K562 (cell line): ENCODE results near the gene OTOGL. TPM values are rescaled to one million over a fixed set of nuclear protein-coding genes. Genes with fewer than 3 reads are reported as not detected.

Experiments
- ARNT ChIP-seq, 2 experiments: fragments of 450-650 bp; IDR thresholded peaks; 2 replicates each; pipeline ENCODE4 v1.6.1; 2016; ENCODE audit warnings: mild to moderate bottlenecking in 1 of 2
- ATF3 ChIP-seq, 2 experiments: fragments of 450-650 bp in 1 of 2; sonication (generic) in 1 of 2; formaldehyde crosslinking in 1 of 2; IDR thresholded peaks in 1 of 2; conservative IDR thresholded peaks in 1 of 2; 2 replicates each; pipeline versions ENCODE4 v1.6.1 to v1.8.1; 2016 to 2023; ENCODE audit warnings: mild to moderate bottlenecking in 2 of 2, moderate library complexity in 2 of 2, inconsistent platforms in 1 of 2, missing genetic modification reagents in 1 of 2
- CBFB ChIP-seq: sonication (generic); formaldehyde crosslinking; IDR thresholded peaks from 2 replicates; pipeline ENCODE4 v1.4.0; 2020; ENCODE audit warnings: mild to moderate bottlenecking, missing genetic modification reagents
- CBX8 ChIP-seq: fragments of 200-600 bp; sonication (generic); IDR thresholded peaks from 2 replicates; pipeline ENCODE4 v1.6.1; 2012; ENCODE audit warnings: borderline replicate concordance, mixed run types, low read depth, mild to moderate bottlenecking, moderate library complexity, mixed read lengths, low read length, control low read depth, inconsistent platforms; ENCODE audit not compliant: poor library complexity, severe bottlenecking; ENCODE audit errors: extremely low read depth
- CREBBP ChIP-seq: IDR thresholded peaks from one replicate; pipeline ENCODE4 v1.6.1; 2012; ENCODE audit warnings: low read depth, mild to moderate bottlenecking, control low read depth, inconsistent platforms, low read length
- DLX4 ChIP-seq: fragments of 250-450 bp; sonication (Bioruptor Pico); IDR thresholded peaks from 2 replicates; pipeline ENCODE4 v1.6.1; 2021; ENCODE audit warnings: mild to moderate bottlenecking
- ERF ChIP-seq: fragments of 450-650 bp; formaldehyde crosslinking; IDR thresholded peaks from 2 replicates; pipeline ENCODE4 v1.4.0; 2020; ENCODE audit warnings: mild to moderate bottlenecking, mixed read lengths
- ETS2 ChIP-seq: IDR thresholded peaks from 2 replicates; pipeline ENCODE4 v1.6.1; 2016; ENCODE audit warnings: borderline replicate concordance, missing genetic modification characterization, mild to moderate bottlenecking, moderate library complexity, missing compliant biosample characterization; ENCODE audit not compliant: poor library complexity, severe bottlenecking
- FOXJ2 ChIP-seq: fragments of 200-800 bp; sonication (Bioruptor generic); IDR thresholded peaks from 2 replicates; pipeline ENCODE4 v1.6.1; 2016; ENCODE audit warnings: missing genetic modification characterization, missing compliant biosample characterization
- FUS ChIP-seq: fragments of 200-400 bp; formaldehyde crosslinking; optimal IDR thresholded peaks from 2 replicates; pipeline ENCODE3; 2017; ENCODE audit warnings: low read depth, low read length
- HNRNPLL ChIP-seq: fragments of 200-400 bp; formaldehyde crosslinking; IDR thresholded peaks from 2 replicates; pipeline ENCODE4 v1.6.1; 2017; ENCODE audit warnings: low read length, low read depth, mild to moderate bottlenecking; ENCODE audit not compliant: poor library complexity, severe bottlenecking
- JUND ChIP-seq, 2 experiments: IDR thresholded peaks; 2 replicates in 1 of 2; 3 replicates in 1 of 2; pipeline ENCODE4 v1.6.1; 2011; ENCODE audit warnings: borderline replicate concordance in 2 of 2, low read depth in 2 of 2, low read length in 2 of 2, improper control_type of control experiment in 1 of 2, missing biosample characterization in 1 of 2, missing genetic modification characterization in 1 of 2, missing genetic modification reagents in 1 of 2
- MAFK ChIP-seq: IDR thresholded peaks from 2 replicates; pipeline ENCODE4 v1.6.1; 2011; ENCODE audit warnings: low read length, improper control_type of control experiment
- MNT ChIP-seq, 2 experiments: fragments of 450-650 bp; conservative IDR thresholded peaks; 2 replicates each; pipeline ENCODE4 v1.6.1; 2017; ENCODE audit warnings: mild to moderate bottlenecking in 2 of 2, moderate library complexity in 2 of 2
- PCBP1 ChIP-seq: fragments of 200-400 bp; formaldehyde crosslinking; IDR thresholded peaks from 2 replicates; pipeline ENCODE4 v1.6.1; 2018; ENCODE audit warnings: mild to moderate bottlenecking, low read depth, low read length; ENCODE audit not compliant: poor library complexity, severe bottlenecking
- RUNX1 ChIP-seq: sonication (generic); IDR thresholded peaks from 2 replicates; pipeline ENCODE4 v1.6.1; 2016; ENCODE audit warnings: antibody characterized with exemption, low read depth
- SMARCB1 ChIP-seq: IDR thresholded peaks from 2 replicates; pipeline ENCODE4 v1.6.1; 2011; ENCODE audit warnings: improper control_type of control experiment, low read depth; ENCODE audit not compliant: insufficient read length
- TEAD2 ChIP-seq: fragments of 450-650 bp; IDR thresholded peaks from 2 replicates; pipeline ENCODE4 v1.6.1; 2016; ENCODE audit warnings: missing genetic modification characterization, control low read depth, missing compliant biosample characterization
- TFAP4 ChIP-seq: sonication (generic); formaldehyde crosslinking; IDR thresholded peaks from 2 replicates; pipeline ENCODE4 v1.8.0; 2022; ENCODE audit warnings: missing genetic modification reagents, mild to moderate bottlenecking, moderate library complexity, borderline replicate concordance
- ZNF274 ChIP-seq: IDR thresholded peaks from 2 replicates; pipeline ENCODE4 v1.6.1; 2011; ENCODE audit warnings: low read depth, mild to moderate bottlenecking, low read length, moderate library complexity, borderline replicate concordance
- ZNF347 ChIP-seq: fragments of 450-650 bp; formaldehyde crosslinking; IDR thresholded peaks from 2 replicates; pipeline ENCODE4 v1.4.0; 2020; ENCODE audit warnings: low read depth, mild to moderate bottlenecking, moderate library complexity
- ZNF384 ChIP-seq: IDR thresholded peaks from 2 replicates; pipeline ENCODE4 v1.6.1; 2012; ENCODE audit warnings: low read depth, low read length, improper control_type of control experiment
- ZNF583 ChIP-seq: fragments of 250-450 bp; sonication (Bioruptor Pico); IDR thresholded peaks from 2 replicates; pipeline ENCODE4 v1.4.0; 2020
- ZNF589 ChIP-seq: fragments of 200-800 bp; sonication (Bioruptor generic); IDR thresholded peaks from 2 replicates; pipeline ENCODE4 v1.6.1; 2016; ENCODE audit warnings: low read depth, missing genetic modification characterization, missing compliant biosample characterization
- polyA plus RNA-seq, 8 experiments: library from polyadenylated mRNA; depleted of rRNA in 4 of 8; stranded (reverse) in 5 of 8; unstranded in 3 of 8; fragments of >200 nt; fragmentation: Nextera tagmentation in 2 of 8; fragmentation: Illumina TruSeq in 1 of 8; extraction: Ambion mirVana in 2 of 8; extraction: Trizol in 1 of 8; gene quantifications; 2 replicates each; pipeline versions ENCODE4 v1.2.1 to v1.2.3, GENCODE V29; 2011 to 2014; ENCODE audit warnings: inconsistent platforms in 1 of 8, missing spikeins in 1 of 8
- total RNA-seq, 7 experiments: library from RNA; depleted of rRNA in 6 of 7; stranded (reverse); fragments of >200 nt in 6 of 7; fragmentation: Illumina TruSeq in 2 of 7; extraction: Trizol in 2 of 7; gene quantifications; 2 replicates each; pipeline versions ENCODE4 v1.2.1 to v1.2.3, GENCODE V29; 2011 to 2021; ENCODE audit warnings: low replicate concordance in 1 of 7

OTOGL gene
- total and polyA plus RNA-seq, 9 of the 15 experiments (the other 6 are each of a cell fraction or from before 2014, with no cell fraction given) = 0.02 to 0.03 TPM; not detected in 7

GRCh38 chr12:80186727-80187217 lies 87.4 kb downstream of the OTOGL start (continued):
- TF ChIP-seq TEAD2 (tag) (no peak), SMARCB1 (no peak), FOXJ2 (tag) (peak; percentile 81; the same call in 1 of the 2 replicates), CREBBP (no peak), FUS (no peak), ZNF347 (no peak), CBFB (CRISPR knock-in tag) (no peak), ERF (CRISPR knock-in tag) (no peak), RUNX1 (no peak), ZNF384 (no peak), MNT (conservative IDR thresholded peaks at IDR 0.05) (no peak), MAFK (peak; percentile 47; the same call in 1 of the 2 replicates), JUND (IDR thresholded peaks at IDR 0.05; ENCODE audit: borderline replicate concordance, low read depth, low read length) (peak; percentile 94), JUND (tag; IDR thresholded peaks at IDR 0.05; ENCODE audit: borderline replicate concordance, low read depth, low read length) (peak; percentile 99), ARNT (IDR thresholded peaks at IDR 0.05) (no peak), TFAP4 (CRISPR knock-in tag) (no peak), PCBP1 (no peak), ETS2 (tag) (no peak), DLX4 (no peak), CBX8 (no peak), ZNF589 (no peak), HNRNPLL (no peak), ATF3 (IDR thresholded peaks at IDR 0.05) (peak; percentile 92), ATF3 (CRISPR knock-in tag; conservative IDR thresholded peaks at IDR 0.05) (peak; percentile 87; the same call in 1 of the 2 replicates), ZNF583 (CRISPR knock-in tag) (no peak), ZNF274 (no peak)
